Measurements from ENCODE around the gene ABCC1. TPM values are rescaled to one million over a fixed set of nuclear protein-coding genes. Genes with fewer than 3 reads are reported as not detected.
A peak's percentile ranks its signal among the peaks of the same experiment; 100 is the strongest.
"Not testable (repeated sequence)": the region's sequence is repeated elsewhere in the genome, so short reads cannot be mapped to it uniquely, and the experiment has no call there.

The ABCC1 gene
- total and polyA plus RNA-seq, 2 experiments from 2014 or later, result 7.0 to 9.3 TPM

- Histone ChIP-seq H3K9me3 (ENCODE audit: low read depth) (no peaks in the 10 kb centered on the region), H2AFZ (no peak overlapping the region), H3K27ac (no peak overlapping the region), H4K20me1 (ENCODE audit: insufficient read depth, poor library complexity, severe bottlenecking) (no peaks in the 10 kb centered on the region), H3K4me1 (ENCODE audit: insufficient read depth) (no peaks in the 10 kb centered on the region), H3K4me2 (no peak overlapping the region), H3K79me2 (no peaks in the 10 kb centered on the region), H3K4me3 (no peak overlapping the region), H3K9me2 (replicated peaks; ENCODE audit: insufficient read depth) (no peaks in the 10 kb centered on the region), H3K27me3 (no peaks in the 10 kb centered on the region), H3K36me3 (replicated peaks; ENCODE audit: insufficient read depth, low read depth) (no peaks in the 10 kb centered on the region)
- TF ChIP-seq CTCF (IDR thresholded peaks at IDR 0.05; ENCODE audit: poor library complexity) (no peak), EZH2 (IDR thresholded peaks at IDR 0.05; ENCODE audit: borderline replicate concordance) (no peak), EZH2phosphoT487 (IDR thresholded peaks at IDR 0.05; ENCODE audit: low read depth, severe bottlenecking, unreplicated experiment) (no peak)
- peak; percentile 21 for DNase-seq (ENCODE audit: low spot score)
- 66% methylated on average over 5 of the region's 5 CpGs for WGBS (ENCODE audit: low lambda C conversion rate, missing lambda C conversion rate)
Measured at GRCh38 chr16:16175296-16175695, 225.9 kb downstream of the ABCC1 start.

- Histone ChIP-seq H3K9me2 (replicated peaks; ENCODE audit: insufficient read depth) (no peaks in the 10 kb centered on the region), H3K4me1 (ENCODE audit: insufficient read depth) (no peaks in the 10 kb centered on the region), H3K4me2 (no peak overlapping the region), H3K4me3 (no peak overlapping the region), H4K20me1 (ENCODE audit: insufficient read depth, poor library complexity, severe bottlenecking) (no peaks in the 10 kb centered on the region), H3K27ac (no peak overlapping the region), H3K27me3 (no peaks in the 10 kb centered on the region), H3K36me3 (replicated peaks; ENCODE audit: insufficient read depth, low read depth) (no peaks in the 10 kb centered on the region), H2AFZ (no peak overlapping the region), H3K9me3 (ENCODE audit: low read depth) (no peaks in the 10 kb centered on the region), H3K79me2 (no peaks in the 10 kb centered on the region)
- no peak for TF ChIP-seq EZH2 (IDR thresholded peaks at IDR 0.05; ENCODE audit: borderline replicate concordance)
- TF ChIP-seq EZH2phosphoT487 (IDR thresholded peaks at IDR 0.05; ENCODE audit: low read depth, severe bottlenecking, unreplicated experiment), result no peak
- TF ChIP-seq CTCF (IDR thresholded peaks at IDR 0.05; ENCODE audit: poor library complexity), result no peak
- no peak for DNase-seq (ENCODE audit: low spot score)
Measured at GRCh38 chr16:16176328-16176727, 226.9 kb downstream of the ABCC1 start.

- WGBS (ENCODE audit: low lambda C conversion rate, missing lambda C conversion rate), result 93% methylated on average over 7 of the region's 7 CpGs
Measured at GRCh38 chr16:16178455-16179162, 229.2 kb downstream of the ABCC1 start.

GRCh38 chr16:16181748-16182147 is 232.3 kb downstream of the ABCC1 start:
- H3K4me2 ChIP-seq; H3K27me3 ChIP-seq; H3K9me3 ChIP-seq (ENCODE audit: low read depth); H3K4me3 ChIP-seq; H3K36me3 ChIP-seq (replicated peaks; ENCODE audit: insufficient read depth, low read depth); H2AFZ ChIP-seq; H3K4me1 ChIP-seq (ENCODE audit: insufficient read depth); H4K20me1 ChIP-seq (ENCODE audit: insufficient read depth, poor library complexity, severe bottlenecking); DNase-seq (ENCODE audit: low spot score); H3K9me2 ChIP-seq (replicated peaks; ENCODE audit: insufficient read depth); H3K79me2 ChIP-seq; H3K27ac ChIP-seq: not testable (repeated sequence)
- 82% methylated on average over 3 of the region's 3 CpGs for WGBS (ENCODE audit: low lambda C conversion rate, missing lambda C conversion rate)

More at GRCh38 chr16:16178455-16179162, 229.2 kb downstream of the ABCC1 start:
- no peaks in the 10 kb centered on the region for H3K4me1 ChIP-seq (ENCODE audit: insufficient read depth)
- no peak overlapping the region for H3K4me3 ChIP-seq
- no peaks in the 10 kb centered on the region for H3K27me3 ChIP-seq
- no peak overlapping the region for H3K27ac ChIP-seq
- no peak overlapping the region for H2AFZ ChIP-seq
- H3K4me2 ChIP-seq, result no peak overlapping the region
- no peak for TF ChIP-seq EZH2 (IDR thresholded peaks at IDR 0.05; ENCODE audit: borderline replicate concordance)
- TF ChIP-seq CTCF (IDR thresholded peaks at IDR 0.05; ENCODE audit: poor library complexity), result no peak
- TF ChIP-seq EZH2phosphoT487 (IDR thresholded peaks at IDR 0.05; ENCODE audit: low read depth, severe bottlenecking, unreplicated experiment), result no peak
- no peaks in the 10 kb centered on the region for H3K79me2 ChIP-seq
- no peaks in the 10 kb centered on the region for H3K9me3 ChIP-seq (ENCODE audit: low read depth)
- no peak for DNase-seq (ENCODE audit: low spot score)
- no peaks in the 10 kb centered on the region for H3K9me2 ChIP-seq (replicated peaks; ENCODE audit: insufficient read depth)
- no peaks in the 10 kb centered on the region for H3K36me3 ChIP-seq (replicated peaks; ENCODE audit: insufficient read depth, low read depth)
- H4K20me1 ChIP-seq (ENCODE audit: insufficient read depth, poor library complexity, severe bottlenecking), result no peaks in the 10 kb centered on the region
